Subcutaneous adipose tissue (tissue), 4 donors: Measurements from ENCODE around the gene DDI2. TPM values are rescaled to one million over a fixed set of nuclear protein-coding genes. Genes with fewer than 3 reads are reported as not detected.

Experiments
- total RNA-seq, 4 donors: library from RNA; depleted of rRNA; stranded (reverse); fragments of >200 nt; gene quantifications; one replicate each; pipeline ENCODE4 v1.1.0, GENCODE V29; 2016
- TF ChIP-seq, protein P1 (sequence below): fragments of 450-650 bp; IDR thresholded peaks from one replicate; pipeline ENCODE4 v1.5.1; 2016; ENCODE audit warnings: low read depth, mild to moderate bottlenecking, control low read depth, antibody characterized with exemption, moderate library complexity

Gene DDI2
- total RNA-seq, 4 donors from 2014 or later: 88.1 to 124 (median 115) TPM

DNA sequence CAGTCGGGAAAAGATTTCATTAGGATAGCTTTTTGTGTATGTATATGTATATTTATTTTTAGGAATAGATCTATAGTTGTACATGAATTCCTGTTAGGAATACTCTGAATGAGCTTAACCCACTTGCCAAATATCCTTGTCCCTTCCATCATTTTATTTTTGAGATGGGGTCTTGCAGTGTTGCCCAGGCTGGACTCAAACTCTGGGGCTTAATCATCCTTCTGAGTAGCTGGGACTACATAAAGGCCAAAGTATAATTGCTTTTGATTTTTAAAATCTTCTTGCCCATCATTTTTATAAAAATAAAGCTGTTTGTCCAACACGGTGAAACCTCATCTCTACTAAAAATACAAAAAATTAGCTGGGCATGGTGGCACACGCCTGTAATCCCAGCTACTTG, 46.7 kb downstream of the DDI2 start:
- TF ChIP-seq, protein P1, sequence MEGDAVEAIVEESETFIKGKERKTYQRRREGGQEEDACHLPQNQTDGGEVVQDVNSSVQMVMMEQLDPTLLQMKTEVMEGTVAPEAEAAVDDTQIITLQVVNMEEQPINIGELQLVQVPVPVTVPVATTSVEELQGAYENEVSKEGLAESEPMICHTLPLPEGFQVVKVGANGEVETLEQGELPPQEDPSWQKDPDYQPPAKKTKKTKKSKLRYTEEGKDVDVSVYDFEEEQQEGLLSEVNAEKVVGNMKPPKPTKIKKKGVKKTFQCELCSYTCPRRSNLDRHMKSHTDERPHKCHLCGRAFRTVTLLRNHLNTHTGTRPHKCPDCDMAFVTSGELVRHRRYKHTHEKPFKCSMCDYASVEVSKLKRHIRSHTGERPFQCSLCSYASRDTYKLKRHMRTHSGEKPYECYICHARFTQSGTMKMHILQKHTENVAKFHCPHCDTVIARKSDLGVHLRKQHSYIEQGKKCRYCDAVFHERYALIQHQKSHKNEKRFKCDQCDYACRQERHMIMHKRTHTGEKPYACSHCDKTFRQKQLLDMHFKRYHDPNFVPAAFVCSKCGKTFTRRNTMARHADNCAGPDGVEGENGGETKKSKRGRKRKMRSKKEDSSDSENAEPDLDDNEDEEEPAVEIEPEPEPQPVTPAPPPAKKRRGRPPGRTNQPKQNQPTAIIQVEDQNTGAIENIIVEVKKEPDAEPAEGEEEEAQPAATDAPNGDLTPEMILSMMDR: no peak

DNA sequence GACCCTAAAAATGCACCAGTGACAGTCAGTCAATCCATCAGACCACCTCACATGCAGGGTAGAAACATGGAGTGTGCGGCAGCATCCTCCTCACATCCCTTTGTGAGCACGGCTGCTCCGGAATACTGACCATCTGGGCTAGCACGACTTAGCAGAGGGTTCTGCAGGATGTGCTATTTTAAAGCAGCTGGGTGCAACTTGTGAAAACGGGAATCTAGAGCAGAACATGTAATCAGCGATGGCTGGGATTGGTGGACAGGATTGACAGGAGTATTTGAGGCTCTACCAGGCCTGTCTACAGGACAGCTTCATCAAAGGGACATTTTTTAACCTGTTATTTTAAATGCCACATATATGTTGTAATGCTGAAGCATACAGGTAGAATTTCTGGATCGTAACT, 50.1 kb downstream of the DDI2 start:
- TF ChIP-seq, protein P1: no peak

DNA sequence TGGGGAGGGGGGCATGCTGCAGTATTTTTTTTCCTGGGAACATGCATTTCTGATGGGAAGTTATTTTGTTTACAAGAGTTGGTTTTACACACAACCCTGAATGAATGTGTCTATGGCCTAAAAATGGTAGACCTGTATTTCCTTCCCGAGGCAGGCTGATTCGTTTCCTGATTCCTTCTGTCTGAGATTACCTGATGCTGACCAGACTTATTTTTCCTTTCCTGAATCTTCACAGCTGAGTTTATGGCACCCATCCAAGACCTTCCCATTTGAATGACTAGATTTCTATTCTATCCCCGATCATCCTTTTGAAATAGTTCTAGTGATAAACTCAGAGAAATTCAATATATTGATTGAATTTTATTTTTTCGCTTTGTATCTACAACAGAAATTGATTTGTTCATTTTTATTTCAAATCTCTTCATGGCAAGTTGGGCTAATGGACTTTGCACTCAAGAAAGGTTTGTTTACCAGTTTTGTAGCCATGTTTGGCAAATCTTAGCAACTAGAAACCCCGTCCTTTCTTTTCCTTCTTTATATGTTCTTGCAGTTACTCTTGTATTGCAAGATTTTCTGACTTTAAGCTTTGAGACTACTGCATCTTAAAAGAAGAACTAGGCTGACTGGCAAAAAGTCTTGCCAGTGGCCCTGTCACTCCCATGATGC, 51.0 kb downstream of the DDI2 start:
- TF ChIP-seq, protein P1: no peak

DNA sequence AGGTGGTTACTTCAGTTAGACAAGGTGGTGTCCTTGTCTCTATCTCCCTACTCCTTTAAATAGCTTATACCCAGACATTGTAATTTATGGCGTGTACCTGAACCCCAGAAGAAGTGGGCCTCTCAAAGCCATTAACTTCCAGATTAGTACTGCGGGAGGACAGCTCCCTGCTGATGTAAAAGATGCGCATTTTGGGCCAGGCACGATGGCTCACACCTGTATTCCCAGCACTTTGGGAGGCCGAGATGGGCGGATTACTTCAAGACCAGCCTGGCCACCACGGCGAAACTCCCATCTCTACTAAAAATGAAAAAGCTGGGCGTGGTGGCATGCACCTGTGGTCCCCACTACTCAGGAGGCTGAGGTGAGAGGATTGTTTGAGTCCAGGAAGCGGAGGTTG, 51.8 kb downstream of the DDI2 start:
- TF ChIP-seq, protein P1: no peak

DNA sequence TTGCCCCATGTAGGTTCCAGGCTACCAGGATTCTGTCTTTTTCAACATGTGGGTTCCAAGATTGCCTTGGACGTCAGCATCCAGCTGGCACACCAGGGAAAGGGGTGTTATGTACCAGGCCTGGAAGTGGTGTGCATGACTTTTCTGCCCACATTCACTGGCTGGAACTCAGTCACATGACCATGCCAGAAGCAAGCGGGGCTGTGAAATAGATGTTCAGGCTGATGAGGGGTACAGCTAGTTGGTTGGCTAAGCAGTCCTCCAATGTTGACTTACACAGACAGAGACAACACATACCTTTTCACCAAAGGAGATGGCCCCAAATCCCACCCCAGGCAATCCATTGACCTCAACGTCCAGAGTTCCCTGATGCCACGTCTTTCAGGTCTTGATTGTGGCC, 52.6 kb downstream of the DDI2 start:
- TF ChIP-seq, protein P1: no peak

DNA sequence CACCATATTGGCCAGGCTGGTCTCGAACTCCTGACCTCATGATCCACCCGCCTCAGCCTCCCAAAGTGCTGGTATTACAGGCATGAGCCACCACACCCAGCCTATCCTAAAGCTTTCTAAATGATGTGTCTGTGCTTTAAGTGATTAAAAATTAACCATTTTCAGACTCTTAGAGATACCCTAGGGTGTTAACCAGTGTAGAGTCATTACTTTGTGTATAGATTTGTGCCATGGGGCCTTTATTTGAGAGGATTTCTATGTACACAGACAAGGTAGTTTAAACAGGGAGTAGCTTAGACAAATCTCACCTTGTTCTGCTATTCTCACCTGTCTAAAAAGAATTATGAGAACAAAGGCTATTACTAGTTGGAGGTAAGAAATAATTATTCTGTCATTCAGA, 54.2 kb downstream of the DDI2 start:
- TF ChIP-seq, protein P1: no peak

DNA sequence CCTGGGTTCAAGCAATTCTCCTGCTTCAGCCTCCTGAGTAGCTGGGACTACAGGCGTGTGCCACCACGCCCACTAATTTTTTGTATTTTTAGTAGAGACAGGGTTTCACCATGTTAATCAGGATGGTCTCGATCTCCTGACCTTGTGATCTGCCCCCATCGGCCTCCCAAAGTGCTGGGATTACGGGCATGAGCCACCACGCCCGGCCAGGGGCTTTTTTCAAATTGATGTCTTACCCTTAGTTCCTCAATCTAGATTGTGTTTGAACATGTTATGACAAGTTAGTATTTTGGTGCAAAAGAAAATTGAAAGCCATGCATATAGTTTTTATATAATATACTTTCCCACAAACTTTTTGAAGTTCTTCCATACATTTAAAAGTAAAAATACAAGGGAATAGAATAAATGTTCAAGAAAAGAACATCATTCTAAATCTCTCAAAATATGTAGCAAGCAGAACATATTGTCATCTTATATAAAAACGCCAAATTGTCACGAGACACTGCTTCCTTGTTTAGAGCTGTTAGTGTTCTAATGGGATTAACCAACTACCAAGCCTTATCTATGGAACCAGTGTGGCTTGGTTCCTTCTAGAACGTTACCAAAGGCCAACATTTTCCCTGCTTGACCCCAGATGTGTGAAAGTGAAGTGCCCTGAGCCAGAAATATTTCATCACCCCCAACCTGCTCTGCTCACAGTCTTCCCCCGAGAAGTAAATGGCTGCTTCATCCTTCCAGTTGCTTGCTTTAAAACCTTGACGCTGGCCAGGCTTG, 57.3 kb downstream of the DDI2 start:
- TF ChIP-seq, protein P1: no peak
